HepG2 (cell line): ENCODE data around the gene HNRNPC. TPM values are rescaled to one million over a fixed set of nuclear protein-coding genes. Genes with fewer than 3 reads are reported as not detected.
A peak's percentile ranks its signal among the peaks of the same experiment; 100 is the strongest.

ENCODE experiments used
- ARNT2 ChIP-seq: sonication (generic); formaldehyde crosslinking; IDR thresholded peaks from 2 replicates; pipeline ENCODE4 v1.8.0; 2022; ENCODE audit warnings: mild to moderate bottlenecking, low read depth, missing genetic modification reagents, moderate library complexity
- CHCHD3 ChIP-seq: sonication (generic); formaldehyde crosslinking; IDR thresholded peaks from 2 replicates; pipeline ENCODE4 v1.8.0; 2022; ENCODE audit warnings: mild to moderate bottlenecking, missing genetic modification reagents, moderate library complexity
- ELF3 ChIP-seq: IDR thresholded peaks from 2 replicates; pipeline ENCODE4 v1.6.1; 2016; ENCODE audit warnings: missing genetic modification reagents, missing compliant biosample characterization
- FOXP1 ChIP-seq, 2 experiments: fragments of 450-650 bp in 1 of 2; IDR thresholded peaks; 2 replicates each; pipeline ENCODE4 v1.6.1; 2017 to 2018; ENCODE audit warnings: antibody characterized with exemption in 1 of 2
- RXRB ChIP-seq: IDR thresholded peaks from 2 replicates; pipeline ENCODE4 v1.6.1; 2016; ENCODE audit warnings: borderline replicate concordance, missing genetic modification reagents, missing compliant biosample characterization
- SOX6 ChIP-seq, 2 experiments: fragments of 450-650 bp in 1 of 2; sonication (generic) in 1 of 2; formaldehyde crosslinking in 1 of 2; IDR thresholded peaks; 2 replicates each; pipeline versions ENCODE4 v1.4.0 to v1.6.1; 2017 to 2020; ENCODE audit warnings: antibody characterized with exemption in 1 of 2, mild to moderate bottlenecking in 1 of 2, missing genetic modification reagents in 1 of 2
- XRCC5 ChIP-seq: fragments of 200-400 bp; formaldehyde crosslinking; optimal IDR thresholded peaks from 2 replicates; pipeline ENCODE3; 2017; ENCODE audit warnings: mild to moderate bottlenecking, low read length
- ZBTB40 ChIP-seq, 2 experiments: fragments of 450-650 bp in 1 of 2; sonication (generic) in 1 of 2; formaldehyde crosslinking in 1 of 2; IDR thresholded peaks; 2 replicates each; pipeline versions ENCODE4 v1.6.1 to v1.8.0; 2016 to 2022; ENCODE audit warnings: antibody characterized with exemption in 1 of 2, mild to moderate bottlenecking in 1 of 2, missing genetic modification reagents in 1 of 2
- ZNF282 ChIP-seq: fragments of 450-650 bp; IDR thresholded peaks from 2 replicates; pipeline ENCODE4 v1.6.1; 2018; ENCODE audit not compliant: partially characterized antibody
- ZNF3 ChIP-seq: IDR thresholded peaks from 2 replicates; pipeline ENCODE4 v1.7.0; 2017; ENCODE audit warnings: inconsistent platforms
- ZNF563 ChIP-seq: sonication (generic); formaldehyde crosslinking; IDR thresholded peaks from 2 replicates; pipeline ENCODE4 v1.8.0; 2022; ENCODE audit warnings: mild to moderate bottlenecking, moderate library complexity, missing genetic modification reagents
- ZNF652 ChIP-seq: IDR thresholded peaks from 2 replicates; pipeline ENCODE4 v1.6.1; 2016; ENCODE audit warnings: low read depth, borderline replicate concordance
- polyA plus RNA-seq, 8 experiments: library from polyadenylated mRNA; depleted of rRNA in 3 of 8; stranded (reverse) in 7 of 8; unstranded in 1 of 8; fragments of >200 nt; fragmentation: Illumina TruSeq in 4 of 8; extraction: Trizol in 4 of 8; gene quantifications; 2 replicates each; pipeline versions ENCODE4 v1.2.1 to v1.2.3, GENCODE V29; 2011 to 2016; ENCODE audit warnings: low read depth in 4 of 8, missing spikeins in 1 of 8, mixed read lengths in 1 of 8; ENCODE audit not compliant: insufficient read depth in 1 of 8
- total RNA-seq, 5 experiments: library from RNA; depleted of rRNA; stranded (reverse); fragments of >200 nt; fragmentation: Illumina TruSeq; extraction: Trizol; gene quantifications; 2 replicates each; pipeline ENCODE4 v1.2.3, GENCODE V29; 2016; ENCODE audit warnings: low read depth in 1 of 5
- TF ChIP-seq, protein P1 (sequence below): sonication (generic); formaldehyde crosslinking; IDR thresholded peaks from 2 replicates; pipeline ENCODE4 v1.4.0; 2020; ENCODE audit warnings: missing genetic modification reagents
- TF ChIP-seq, protein P2 (sequence below): IDR thresholded peaks from 2 replicates; pipeline ENCODE4 v1.6.1; 2012; ENCODE audit warnings: low read length, improper control_type of control experiment

The HNRNPC gene
- total and polyA plus RNA-seq, 2 of the 13 experiments (the other 11 are each of a cell fraction or from before 2014, with no cell fraction given) = 628 to 1,099 TPM

DNA sequence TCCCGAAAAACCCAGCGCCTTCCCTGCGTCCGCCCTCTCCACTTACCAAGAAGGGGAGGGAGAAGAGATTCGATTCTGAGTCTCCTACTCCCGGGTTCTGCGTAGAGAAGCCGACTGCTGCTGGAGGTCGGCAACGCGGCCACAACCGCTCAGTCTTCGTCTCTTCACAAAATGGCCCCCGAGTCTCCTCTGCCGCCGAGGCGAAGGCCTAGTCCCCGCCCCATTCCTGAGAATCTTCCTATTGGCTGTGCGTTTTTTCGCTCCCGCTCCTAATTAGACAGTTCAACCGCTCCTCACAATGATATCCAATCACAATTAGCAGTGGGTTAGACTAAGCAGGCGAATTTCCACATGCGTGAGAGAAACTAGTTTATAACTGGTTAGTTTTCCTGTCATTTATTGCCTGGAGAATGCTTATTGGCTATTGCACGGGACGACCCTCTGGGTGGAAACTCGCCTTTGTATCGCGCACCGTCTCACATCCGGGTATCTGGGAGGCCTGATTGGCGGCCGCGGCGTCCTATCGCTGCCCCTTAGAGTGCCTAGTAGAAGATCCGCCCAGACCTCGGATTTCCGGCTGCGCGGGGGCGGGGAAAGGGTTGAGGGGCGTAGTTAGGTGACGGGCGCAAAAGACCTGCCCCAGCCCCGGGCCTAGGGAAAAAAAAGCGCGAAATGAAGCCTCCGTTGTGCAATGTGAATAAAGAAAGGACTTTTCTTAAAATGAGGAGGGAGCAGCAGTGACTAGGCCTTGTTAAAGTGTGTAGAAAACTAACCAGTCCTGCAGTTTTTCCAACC, at the start of gene HNRNPC (continued):
- TF ChIP-seq, protein P1, sequence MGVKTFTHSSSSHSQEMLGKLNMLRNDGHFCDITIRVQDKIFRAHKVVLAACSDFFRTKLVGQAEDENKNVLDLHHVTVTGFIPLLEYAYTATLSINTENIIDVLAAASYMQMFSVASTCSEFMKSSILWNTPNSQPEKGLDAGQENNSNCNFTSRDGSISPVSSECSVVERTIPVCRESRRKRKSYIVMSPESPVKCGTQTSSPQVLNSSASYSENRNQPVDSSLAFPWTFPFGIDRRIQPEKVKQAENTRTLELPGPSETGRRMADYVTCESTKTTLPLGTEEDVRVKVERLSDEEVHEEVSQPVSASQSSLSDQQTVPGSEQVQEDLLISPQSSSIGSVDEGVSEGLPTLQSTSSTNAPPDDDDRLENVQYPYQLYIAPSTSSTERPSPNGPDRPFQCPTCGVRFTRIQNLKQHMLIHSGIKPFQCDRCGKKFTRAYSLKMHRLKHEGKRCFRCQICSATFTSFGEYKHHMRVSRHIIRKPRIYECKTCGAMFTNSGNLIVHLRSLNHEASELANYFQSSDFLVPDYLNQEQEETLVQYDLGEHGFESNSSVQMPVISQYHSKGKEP (CRISPR knock-in tag) = peak; percentile 94
- TF ChIP-seq ZNF3 = peak; percentile 58; the same call in 1 of the 2 replicates
- TF ChIP-seq ZNF563 (CRISPR knock-in tag) = peak; percentile 66; the same call in 1 of the 2 replicates
- TF ChIP-seq, protein P2, sequence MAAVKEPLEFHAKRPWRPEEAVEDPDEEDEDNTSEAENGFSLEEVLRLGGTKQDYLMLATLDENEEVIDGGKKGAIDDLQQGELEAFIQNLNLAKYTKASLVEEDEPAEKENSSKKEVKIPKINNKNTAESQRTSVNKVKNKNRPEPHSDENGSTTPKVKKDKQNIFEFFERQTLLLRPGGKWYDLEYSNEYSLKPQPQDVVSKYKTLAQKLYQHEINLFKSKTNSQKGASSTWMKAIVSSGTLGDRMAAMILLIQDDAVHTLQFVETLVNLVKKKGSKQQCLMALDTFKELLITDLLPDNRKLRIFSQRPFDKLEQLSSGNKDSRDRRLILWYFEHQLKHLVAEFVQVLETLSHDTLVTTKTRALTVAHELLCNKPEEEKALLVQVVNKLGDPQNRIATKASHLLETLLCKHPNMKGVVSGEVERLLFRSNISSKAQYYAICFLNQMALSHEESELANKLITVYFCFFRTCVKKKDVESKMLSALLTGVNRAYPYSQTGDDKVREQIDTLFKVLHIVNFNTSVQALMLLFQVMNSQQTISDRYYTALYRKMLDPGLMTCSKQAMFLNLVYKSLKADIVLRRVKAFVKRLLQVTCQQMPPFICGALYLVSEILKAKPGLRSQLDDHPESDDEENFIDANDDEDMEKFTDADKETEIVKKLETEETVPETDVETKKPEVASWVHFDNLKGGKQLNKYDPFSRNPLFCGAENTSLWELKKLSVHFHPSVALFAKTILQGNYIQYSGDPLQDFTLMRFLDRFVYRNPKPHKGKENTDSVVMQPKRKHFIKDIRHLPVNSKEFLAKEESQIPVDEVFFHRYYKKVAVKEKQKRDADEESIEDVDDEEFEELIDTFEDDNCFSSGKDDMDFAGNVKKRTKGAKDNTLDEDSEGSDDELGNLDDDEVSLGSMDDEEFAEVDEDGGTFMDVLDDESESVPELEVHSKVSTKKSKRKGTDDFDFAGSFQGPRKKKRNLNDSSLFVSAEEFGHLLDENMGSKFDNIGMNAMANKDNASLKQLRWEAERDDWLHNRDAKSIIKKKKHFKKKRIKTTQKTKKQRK = peak; percentile 99
- peak; percentile 59; the same call in 1 of the 2 replicates for TF ChIP-seq RXRB
- peak; percentile 61 for TF ChIP-seq ZBTB40 (IDR thresholded peaks at IDR 0.05)
- peak; percentile 71; the same call in 1 of the 2 replicates for TF ChIP-seq ZBTB40 (CRISPR knock-in tag; IDR thresholded peaks at IDR 0.05)
- no peak for TF ChIP-seq SOX6 (IDR thresholded peaks at IDR 0.05)
- peak; percentile 64 for TF ChIP-seq SOX6 (CRISPR knock-in tag; IDR thresholded peaks at IDR 0.05)
- TF ChIP-seq XRCC5 = peak; percentile 79
- TF ChIP-seq ZNF652 = peak; percentile 19; the same call in 1 of the 2 replicates
- TF ChIP-seq ZNF282 = no peak
- TF ChIP-seq ARNT2 (CRISPR knock-in tag) = peak; percentile 88
- TF ChIP-seq FOXP1 (IDR thresholded peaks at IDR 0.05) = no peak
- TF ChIP-seq FOXP1 (CRISPR knock-in tag; IDR thresholded peaks at IDR 0.05) = peak; percentile 8; the same call in 1 of the 2 replicates
- TF ChIP-seq ELF3 (CRISPR knock-in tag) = peak; percentile 67; the same call in 1 of the 2 replicates
- TF ChIP-seq CHCHD3 (CRISPR knock-in tag) = 0 out of 2 replicates have a peak, but pooled peaks have one; percentile 42
